Panc1 (cell line): ENCODE data around the gene SMIM10L2A. TPM values are rescaled to one million over a fixed set of nuclear protein-coding genes. Genes with fewer than 3 reads are reported as not detected.

ENCODE experiments used
- ATAC-seq: fragments of 200-7000 bp; cut with Tn5 transposase; 2 replicates; pipeline ENCODE4 v1.9.1; 2020; ENCODE audit warnings: mild to moderate bottlenecking, moderate library complexity
- BruUV-seq: library from RNA; stranded (reverse); fragments of 400-500 nt; replicated peaks from 2 replicates; lab custom pipeline; 2021; lab: Mats Ljungman, UMichigan
- CTCF ChIA-PET: fragments of 300-600 bp; sonication (Branson Sonifier 250); formaldehyde crosslinking; loops from one replicate; lab custom pipeline; 2022; ENCODE audit warnings: antibody characterized with exemption; lab: Charles Lee
- POLR2A ChIA-PET: fragments of 300-600 bp; sonication (Branson Sonifier 250); formaldehyde crosslinking; loops from one replicate; lab custom pipeline; 2022; ENCODE audit warnings: antibody characterized with exemption; lab: Charles Lee
- DNase-seq: peaks from one replicate; pipeline ENCODE4 v3.0.0-alpha.2; 2010; ENCODE audit warnings: low read depth, low spot score
- H3K27ac ChIP-seq: 2 replicates; pipeline ENCODE4 v1.5.1; 2011; ENCODE audit warnings: mild to moderate bottlenecking, low read length, inconsistent platforms
- H3K27me3 ChIP-seq: fragments of 200-500 bp; sonication (Bioruptor generic); 2 replicates; pipeline ENCODE4 v1.6.0; 2014; ENCODE audit warnings: low read length, inconsistent platforms; ENCODE audit not compliant: control insufficient read depth, insufficient read depth
- H3K36me3 ChIP-seq: fragments of 200-500 bp; sonication (Bioruptor generic); 2 replicates; pipeline ENCODE4 v1.5.1; 2014; ENCODE audit warnings: inconsistent platforms, mild to moderate bottlenecking, low read length, moderate library complexity; ENCODE audit not compliant: control insufficient read depth, insufficient read depth
- H3K4me1 ChIP-seq: 2 replicates; pipeline ENCODE4 v1.5.1; 2011; ENCODE audit warnings: inconsistent platforms, mild to moderate bottlenecking, low read length, moderate library complexity; ENCODE audit not compliant: control insufficient read depth, insufficient read depth
- H3K4me3 ChIP-seq, 2 experiments: 2 replicates each; pipeline ENCODE4 v1.5.1; 2011 to 2012; ENCODE audit warnings: low read depth in 2 of 2, low read length in 2 of 2, mild to moderate bottlenecking in 2 of 2, inconsistent platforms in 1 of 2, moderate library complexity in 1 of 2
- H3K9me3 ChIP-seq: fragments of 200-500 bp; sonication (Bioruptor generic); 2 replicates; pipeline ENCODE4 v1.5.1; 2014; ENCODE audit warnings: low read depth, mild to moderate bottlenecking, inconsistent platforms, low read length, moderate library complexity; ENCODE audit not compliant: control insufficient read depth, insufficient read depth
- POLR2AphosphoS5 ChIP-seq: IDR thresholded peaks from 2 replicates; pipeline ENCODE4 v1.6.1; 2012; ENCODE audit warnings: mild to moderate bottlenecking, low read depth, low read length, moderate library complexity
- SIN3A ChIP-seq: IDR thresholded peaks from 2 replicates; pipeline ENCODE4 v1.6.1; 2012; ENCODE audit warnings: low read depth, mild to moderate bottlenecking, low read length, moderate library complexity, borderline replicate concordance; ENCODE audit not compliant: insufficient read depth
- TCF7L2 ChIP-seq: IDR thresholded peaks from 2 replicates; pipeline ENCODE4 v1.6.1; 2011; ENCODE audit warnings: mild to moderate bottlenecking, low read depth, low read length, inconsistent platforms
- in situ Hi-C: cut with HindIII; loops from 2 replicates; pipeline ENCODE4 v1.10.0; 2016; ENCODE audit warnings: low sequenced_read_pairs, low pct_unique_long_range_greater_than_20kb
- intact Hi-C: fragments of 100-400 bp; cut with micrococcal nuclease; formaldehyde crosslinking; loops from one replicate; pipeline ENCODE4 v1.10.0; 2022; ENCODE audit not compliant: unreplicated experiment
- total RNA-seq: library from RNA; stranded (reverse); gene quantifications from one replicate; pipeline ENCODE4 v1.2.1, GENCODE V29; 2021; ENCODE audit not compliant: unreplicated experiment
- TF ChIP-seq, protein P1 (sequence below), 2 experiments: IDR thresholded peaks; 2 replicates each; pipeline ENCODE4 v1.6.1; 2011 to 2012; ENCODE audit warnings: low read depth in 2 of 2, control low read depth in 1 of 2, low read length in 1 of 2, mild to moderate bottlenecking in 1 of 2, moderate library complexity in 1 of 2; ENCODE audit not compliant: insufficient read depth in 1 of 2
- TF ChIP-seq, protein P2 (sequence below): fragments of 450-650 bp; IDR thresholded peaks from 2 replicates; pipeline ENCODE4 v1.5.1; 2017; ENCODE audit warnings: mild to moderate bottlenecking

Gene SMIM10L2A
- total RNA-seq, 1 experiment from 2014 or later, result 0.36 TPM

DNA sequence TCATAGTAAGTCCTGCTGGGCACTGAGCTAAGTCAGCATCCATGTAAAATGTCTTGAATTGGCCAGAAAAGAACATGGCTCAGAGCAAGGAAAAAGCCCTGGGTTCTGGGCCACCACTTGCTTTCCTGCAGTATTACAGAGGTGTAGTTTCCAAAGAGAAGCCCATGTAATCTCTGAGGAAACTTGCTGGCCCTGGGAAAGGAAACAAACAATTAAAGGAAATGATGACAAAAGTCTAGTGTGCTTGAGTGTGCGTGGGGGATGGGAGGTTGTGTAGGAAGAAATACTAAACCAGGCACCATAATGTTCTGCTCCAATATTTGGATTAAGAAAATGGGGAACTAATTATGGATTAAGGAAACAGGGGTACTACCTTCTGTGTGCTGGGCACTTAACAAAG is 39.5 kb upstream of the SMIM10L2A start:
- Histone ChIP-seq H3K4me1 (no peaks in the 10 kb centered on the region), H3K4me3 (no peak overlapping the region), H3K9me3 (no peaks in the 10 kb centered on the region), H3K36me3 (no peaks in the 10 kb centered on the region), H3K27me3 (no peaks in the 10 kb centered on the region), H3K27ac (no peak overlapping the region)
- ATAC-seq, result no peak
- CTCF ChIA-PET, result interaction anchor here (0.5 kb wide), 1 partner anchor 1137 kb away, joined by 3 read pairs; no protein-coding TSS in a partner anchor
- TF ChIP-seq SIN3A, result no peak
- no peak for DNase-seq
- BruUV-seq, result no TSS peak
- in situ Hi-C loops (no loop called here), intact Hi-C loops (no loop called here)
- POLR2A ChIA-PET, result no interaction called here

DNA sequence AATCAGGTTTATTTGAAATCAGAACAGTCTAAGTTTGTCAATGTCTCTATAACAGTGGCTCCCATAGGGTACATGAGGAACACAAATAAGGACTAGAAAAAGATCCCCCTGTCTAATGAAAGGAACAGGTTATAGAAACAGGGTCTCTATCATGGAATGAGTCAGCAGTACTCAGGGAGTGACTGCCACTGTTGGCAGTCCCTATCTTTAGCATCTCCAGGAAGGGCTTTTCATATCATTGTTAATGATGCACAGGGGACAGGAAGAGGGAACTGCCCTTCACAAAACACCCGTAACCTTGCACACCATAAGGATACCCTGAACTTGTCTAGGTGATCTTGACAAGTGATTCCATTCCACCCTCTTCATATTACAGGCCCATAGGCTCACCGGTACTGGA is 38.5 kb upstream of the SMIM10L2A start:
- in situ Hi-C loops (no loop called here), intact Hi-C loops (no loop called here)
- Histone ChIP-seq H3K4me3 (no peak overlapping the region), H3K36me3 (no peaks in the 10 kb centered on the region), H3K27me3 (no peaks in the 10 kb centered on the region), H3K27ac (no peak overlapping the region), H3K4me1 (no peaks in the 10 kb centered on the region), H3K9me3 (no peaks in the 10 kb centered on the region)
- BruUV-seq, result no TSS peak
- CTCF ChIA-PET, result no interaction called here
- ATAC-seq (no peak), DNase-seq (no peak)
- TF ChIP-seq SIN3A (no peak), TCF7L2 (no peak), POLR2AphosphoS5 (no peak)
- TF ChIP-seq, protein P1, sequence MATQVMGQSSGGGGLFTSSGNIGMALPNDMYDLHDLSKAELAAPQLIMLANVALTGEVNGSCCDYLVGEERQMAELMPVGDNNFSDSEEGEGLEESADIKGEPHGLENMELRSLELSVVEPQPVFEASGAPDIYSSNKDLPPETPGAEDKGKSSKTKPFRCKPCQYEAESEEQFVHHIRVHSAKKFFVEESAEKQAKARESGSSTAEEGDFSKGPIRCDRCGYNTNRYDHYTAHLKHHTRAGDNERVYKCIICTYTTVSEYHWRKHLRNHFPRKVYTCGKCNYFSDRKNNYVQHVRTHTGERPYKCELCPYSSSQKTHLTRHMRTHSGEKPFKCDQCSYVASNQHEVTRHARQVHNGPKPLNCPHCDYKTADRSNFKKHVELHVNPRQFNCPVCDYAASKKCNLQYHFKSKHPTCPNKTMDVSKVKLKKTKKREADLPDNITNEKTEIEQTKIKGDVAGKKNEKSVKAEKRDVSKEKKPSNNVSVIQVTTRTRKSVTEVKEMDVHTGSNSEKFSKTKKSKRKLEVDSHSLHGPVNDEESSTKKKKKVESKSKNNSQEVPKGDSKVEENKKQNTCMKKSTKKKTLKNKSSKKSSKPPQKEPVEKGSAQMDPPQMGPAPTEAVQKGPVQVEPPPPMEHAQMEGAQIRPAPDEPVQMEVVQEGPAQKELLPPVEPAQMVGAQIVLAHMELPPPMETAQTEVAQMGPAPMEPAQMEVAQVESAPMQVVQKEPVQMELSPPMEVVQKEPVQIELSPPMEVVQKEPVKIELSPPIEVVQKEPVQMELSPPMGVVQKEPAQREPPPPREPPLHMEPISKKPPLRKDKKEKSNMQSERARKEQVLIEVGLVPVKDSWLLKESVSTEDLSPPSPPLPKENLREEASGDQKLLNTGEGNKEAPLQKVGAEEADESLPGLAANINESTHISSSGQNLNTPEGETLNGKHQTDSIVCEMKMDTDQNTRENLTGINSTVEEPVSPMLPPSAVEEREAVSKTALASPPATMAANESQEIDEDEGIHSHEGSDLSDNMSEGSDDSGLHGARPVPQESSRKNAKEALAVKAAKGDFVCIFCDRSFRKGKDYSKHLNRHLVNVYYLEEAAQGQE (IDR thresholded peaks at IDR 0.05; ENCODE audit: insufficient read depth in 1 of 2, low read depth in 2 of 2, low read length in 1 of 2), result no peak
- TF ChIP-seq, protein P2, sequence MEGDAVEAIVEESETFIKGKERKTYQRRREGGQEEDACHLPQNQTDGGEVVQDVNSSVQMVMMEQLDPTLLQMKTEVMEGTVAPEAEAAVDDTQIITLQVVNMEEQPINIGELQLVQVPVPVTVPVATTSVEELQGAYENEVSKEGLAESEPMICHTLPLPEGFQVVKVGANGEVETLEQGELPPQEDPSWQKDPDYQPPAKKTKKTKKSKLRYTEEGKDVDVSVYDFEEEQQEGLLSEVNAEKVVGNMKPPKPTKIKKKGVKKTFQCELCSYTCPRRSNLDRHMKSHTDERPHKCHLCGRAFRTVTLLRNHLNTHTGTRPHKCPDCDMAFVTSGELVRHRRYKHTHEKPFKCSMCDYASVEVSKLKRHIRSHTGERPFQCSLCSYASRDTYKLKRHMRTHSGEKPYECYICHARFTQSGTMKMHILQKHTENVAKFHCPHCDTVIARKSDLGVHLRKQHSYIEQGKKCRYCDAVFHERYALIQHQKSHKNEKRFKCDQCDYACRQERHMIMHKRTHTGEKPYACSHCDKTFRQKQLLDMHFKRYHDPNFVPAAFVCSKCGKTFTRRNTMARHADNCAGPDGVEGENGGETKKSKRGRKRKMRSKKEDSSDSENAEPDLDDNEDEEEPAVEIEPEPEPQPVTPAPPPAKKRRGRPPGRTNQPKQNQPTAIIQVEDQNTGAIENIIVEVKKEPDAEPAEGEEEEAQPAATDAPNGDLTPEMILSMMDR, result no peak
- POLR2A ChIA-PET, result no interaction called here

GRCh38 chrX:135384161-135384836 is 37.4 kb upstream of the SMIM10L2A start:
- no TSS peak for BruUV-seq
- ChIA-PET CTCF (no interaction called here), POLR2A (no interaction called here)
- H3K4me1 ChIP-seq, result no peaks in the 10 kb centered on the region
- ATAC-seq (no peak), DNase-seq (no peak)
- in situ Hi-C loops, result no loop called here
- TF ChIP-seq, protein P2, result no peak
- TF ChIP-seq, protein P1 (IDR thresholded peaks at IDR 0.05; ENCODE audit: insufficient read depth in 1 of 2, low read depth in 2 of 2, low read length in 1 of 2), result no peak
- TF ChIP-seq POLR2AphosphoS5, result no peak
- no peak for TF ChIP-seq SIN3A
- TF ChIP-seq TCF7L2, result no peak
- H3K4me3 ChIP-seq, result no peak overlapping the region
- H3K27me3 ChIP-seq, result no peaks in the 10 kb centered on the region
- H3K27ac ChIP-seq, result no peak overlapping the region
- intact Hi-C loops, result no loop called here
- H3K36me3 ChIP-seq, result no peaks in the 10 kb centered on the region
- H3K9me3 ChIP-seq, result no peaks in the 10 kb centered on the region
